CD14-positive monocyte (primary cell): ENCODE measurements around the gene ARL16. TPM values are rescaled to one million over a fixed set of nuclear protein-coding genes. Genes with fewer than 3 reads are reported as not detected.

ENCODE experiments used
- DNase-seq, 3 donors: peaks; one replicate each; pipeline ENCODE4 v3.0.0-alpha.2; 2011 to 2022
- H2AFZ ChIP-seq: 2 replicates; pipeline ENCODE4 v1.6.0; 2012; ENCODE audit warnings: mild to moderate bottlenecking, low read depth, low read length, inconsistent platforms; ENCODE audit not compliant: insufficient read depth, poor library complexity, severe bottlenecking
- H3K27ac ChIP-seq, 2 donors: 1 replicate in 1 of 2; 2 replicates in 1 of 2; pipeline ENCODE4 v1.5.1; 2012 to 2013; ENCODE audit warnings: low read length in 2 of 2, control low read depth in 1 of 2, inconsistent platforms in 1 of 2, low read depth in 1 of 2, mild to moderate bottlenecking in 1 of 2
- H3K27me3 ChIP-seq, 2 donors: one replicate each; pipeline versions ENCODE4 v1.6.0 to v1.6.1; 2011 to 2013; ENCODE audit warnings: low read length in 2 of 2; ENCODE audit not compliant: control insufficient read depth in 2 of 2, insufficient read depth in 2 of 2
- H3K36me3 ChIP-seq, 2 donors: replicated peaks in 1 of 2; 1 replicate in 1 of 2; 2 replicates in 1 of 2; pipeline versions ENCODE4 v1.5.1 to v1.6.1; 2012 to 2013; ENCODE audit warnings: low read length in 2 of 2, control low read depth in 1 of 2, inconsistent platforms in 1 of 2, mild to moderate bottlenecking in 1 of 2; ENCODE audit not compliant: insufficient read depth in 2 of 2, control insufficient read depth in 1 of 2
- H3K4me1 ChIP-seq, 2 donors: 1 replicate in 1 of 2; 2 replicates in 1 of 2; pipeline versions ENCODE4 v1.5.1 to v1.6.1; 2012 to 2013; ENCODE audit warnings: low read length in 2 of 2, control low read depth in 1 of 2, inconsistent platforms in 1 of 2, mild to moderate bottlenecking in 1 of 2, moderate library complexity in 1 of 2; ENCODE audit not compliant: insufficient read depth in 2 of 2, control insufficient read depth in 1 of 2
- H3K4me2 ChIP-seq: replicated peaks from 2 replicates; pipeline ENCODE3; 2012; ENCODE audit warnings: low read length, moderate library complexity, mild to moderate bottlenecking; ENCODE audit not compliant: poor library complexity, severe bottlenecking; ENCODE audit errors: extremely low read depth
- H3K4me3 ChIP-seq, 3 experiments: fragments of 200-600 bp in 1 of 3; sonication (generic) in 1 of 3; replicated peaks in 1 of 3; 1 replicate in 2 of 3; 2 replicates in 1 of 3; pipeline ENCODE4 v1.5.1; 2011 to 2013; ENCODE audit warnings: low read length in 3 of 3, mild to moderate bottlenecking in 3 of 3, control low read depth in 2 of 3, low read depth in 2 of 3, inconsistent platforms in 1 of 3, moderate library complexity in 1 of 3
- H3K79me2 ChIP-seq: 2 replicates; pipeline ENCODE4 v1.6.0; 2012; ENCODE audit warnings: mild to moderate bottlenecking, control low read depth, inconsistent platforms, low read length, moderate library complexity; ENCODE audit not compliant: insufficient read depth
- H3K9ac ChIP-seq: 2 replicates; pipeline ENCODE4 v1.6.0; 2017; ENCODE audit warnings: low read length, mild to moderate bottlenecking; ENCODE audit not compliant: insufficient read depth, poor library complexity, severe bottlenecking
- H3K9me3 ChIP-seq, 2 donors: replicated peaks in 1 of 2; 1 replicate in 1 of 2; 2 replicates in 1 of 2; pipeline versions ENCODE4 v1.5.1 to v1.6.1; 2012 to 2013; ENCODE audit warnings: low read length in 2 of 2, control low read depth in 1 of 2; ENCODE audit not compliant: control insufficient read depth in 1 of 2, insufficient read depth in 1 of 2
- H4K20me1 ChIP-seq: 2 replicates; pipeline ENCODE4 v1.6.0; 2012; ENCODE audit warnings: mild to moderate bottlenecking, low read length, control low read depth, moderate library complexity; ENCODE audit not compliant: insufficient read depth
- H3K27ac Mint-ChIP-seq, 7 donors: one replicate each; pipeline ENCODE4 v1.8.0; 2020; ENCODE audit warnings: mild to moderate bottlenecking in 7 of 7, mixed read lengths in 7 of 7, moderate library complexity in 6 of 7, inconsistent platforms in 2 of 7
- H3K27me3 Mint-ChIP-seq, 3 donors: one replicate each; pipeline ENCODE4 v1.8.0; 2021 to 2022; ENCODE audit warnings: low read depth in 3 of 3, mild to moderate bottlenecking in 3 of 3, mixed read lengths in 3 of 3, moderate library complexity in 3 of 3, inconsistent platforms in 1 of 3
- H3K36me3 Mint-ChIP-seq, 2 donors: one replicate each; pipeline ENCODE4 v1.8.0; 2020; ENCODE audit warnings: mixed read lengths in 2 of 2, inconsistent platforms in 1 of 2, mild to moderate bottlenecking in 1 of 2
- H3K4me1 Mint-ChIP-seq: one replicate; pipeline ENCODE4 v1.8.0; 2020; ENCODE audit warnings: mild to moderate bottlenecking, mixed read lengths
- H3K4me3 Mint-ChIP-seq, 2 donors: one replicate each; pipeline ENCODE4 v1.8.0; 2020; ENCODE audit warnings: mild to moderate bottlenecking in 2 of 2, mixed read lengths in 2 of 2, moderate library complexity in 1 of 2
- H3K9me3 Mint-ChIP-seq, 7 donors: one replicate each; pipeline ENCODE4 v1.8.0; 2020 to 2022; ENCODE audit warnings: mixed read lengths in 7 of 7, mild to moderate bottlenecking in 6 of 7, moderate library complexity in 6 of 7, inconsistent platforms in 2 of 7
- WGBS: methylation state at CpG from one replicate; pipeline ENCODE4 v1.1.5; 2013; ENCODE audit warnings: missing lambda C conversion rate; ENCODE audit not compliant: insufficient coverage; 5-methylcytosine and 5-hydroxymethylcytosine counted together
- intact Hi-C, 2 donors: fragments of 100-400 bp; cut with micrococcal nuclease; formaldehyde crosslinking; loops; one replicate each; pipeline versions ENCODE4 v1.15.0 to v1.15.1; 2023
- polyA plus RNA-seq, 3 donors: library from polyadenylated mRNA; depleted of rRNA in 1 of 3; unstranded in 2 of 3; stranded (reverse) in 1 of 3; fragments of 300-500 nt in 2 of 3; fragments of >200 nt in 1 of 3; fragmentation: Illumina TruSeq in 2 of 3; gene quantifications; 1 replicate in 2 of 3; 2 replicates in 1 of 3; pipeline ENCODE4 v1.2.3, GENCODE V29; 2012 to 2021
- TF ChIP-seq, protein P1 (sequence below): fragments of 200-600 bp; IDR thresholded peaks from one replicate; pipeline ENCODE4 v1.8.0; 2022; ENCODE audit warnings: antibody characterized with exemption, mild to moderate bottlenecking

The ARL16 gene
- polyA plus RNA-seq, 3 donors, result 17.6 to 43.0 (median 28.7) TPM

DNA sequence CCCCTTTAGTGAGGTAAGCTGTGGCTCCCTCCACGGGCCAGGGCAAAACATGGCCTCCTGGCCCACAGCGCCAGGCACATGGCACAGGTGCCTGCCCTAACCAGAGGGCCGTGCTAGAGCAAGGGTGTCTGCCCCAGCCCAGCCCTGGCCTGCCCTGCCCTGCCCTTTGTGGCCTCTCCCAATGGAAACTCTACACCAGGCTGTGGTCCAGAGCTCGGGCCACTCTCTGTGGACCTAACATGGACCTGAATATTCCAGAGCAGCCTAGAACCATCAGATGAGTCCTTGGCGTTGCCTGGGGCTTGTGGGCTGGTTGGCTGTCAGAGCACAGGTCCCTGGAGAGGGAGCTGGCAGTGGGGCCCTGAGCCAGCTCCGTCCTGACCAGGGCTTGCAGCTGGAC, 11.6 kb upstream of the ARL16 start:
- no peak overlapping the region for H3K4me3 ChIP-seq
- H2AFZ ChIP-seq, result no peak overlapping the region
- H3K36me3 ChIP-seq, result peaks cover 87 to 98% of the 10 kb centered on the region in 2 donors
- no peak overlapping the region for H3K4me3 Mint-ChIP-seq
- H3K27me3 Mint-ChIP-seq, result peaks cover 0 to 1% (median 0%) of the 10 kb centered on the region in 3 donors
- H3K27ac Mint-ChIP-seq, result peak overlapping the region in 1 of 7 donors; percentile 36
- H3K4me1 ChIP-seq, result no peaks in the 10 kb centered on the region
- TF ChIP-seq, protein P1, sequence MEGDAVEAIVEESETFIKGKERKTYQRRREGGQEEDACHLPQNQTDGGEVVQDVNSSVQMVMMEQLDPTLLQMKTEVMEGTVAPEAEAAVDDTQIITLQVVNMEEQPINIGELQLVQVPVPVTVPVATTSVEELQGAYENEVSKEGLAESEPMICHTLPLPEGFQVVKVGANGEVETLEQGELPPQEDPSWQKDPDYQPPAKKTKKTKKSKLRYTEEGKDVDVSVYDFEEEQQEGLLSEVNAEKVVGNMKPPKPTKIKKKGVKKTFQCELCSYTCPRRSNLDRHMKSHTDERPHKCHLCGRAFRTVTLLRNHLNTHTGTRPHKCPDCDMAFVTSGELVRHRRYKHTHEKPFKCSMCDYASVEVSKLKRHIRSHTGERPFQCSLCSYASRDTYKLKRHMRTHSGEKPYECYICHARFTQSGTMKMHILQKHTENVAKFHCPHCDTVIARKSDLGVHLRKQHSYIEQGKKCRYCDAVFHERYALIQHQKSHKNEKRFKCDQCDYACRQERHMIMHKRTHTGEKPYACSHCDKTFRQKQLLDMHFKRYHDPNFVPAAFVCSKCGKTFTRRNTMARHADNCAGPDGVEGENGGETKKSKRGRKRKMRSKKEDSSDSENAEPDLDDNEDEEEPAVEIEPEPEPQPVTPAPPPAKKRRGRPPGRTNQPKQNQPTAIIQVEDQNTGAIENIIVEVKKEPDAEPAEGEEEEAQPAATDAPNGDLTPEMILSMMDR, result no peak
- 96% methylated on average over 3 of the region's 6 CpGs for WGBS
- no peak overlapping the region for H3K27ac ChIP-seq
- H3K9me3 Mint-ChIP-seq, result peaks cover 0 to 2% (median 0%) of the 10 kb centered on the region in 7 donors
- H3K4me2 ChIP-seq, result no peak overlapping the region
- no peaks in the 10 kb centered on the region for H3K9me3 ChIP-seq
- no peak for DNase-seq
- H3K9ac ChIP-seq, result no peak overlapping the region
- intact Hi-C loops, result no loop called here
- peaks cover 38% of the 10 kb centered on the region for H3K79me2 ChIP-seq
- H3K4me1 Mint-ChIP-seq, result no peaks in the 10 kb centered on the region
- H3K36me3 Mint-ChIP-seq, result peaks cover 62 to 99% of the 10 kb centered on the region in 2 donors
- H4K20me1 ChIP-seq, result peaks cover 93% of the 10 kb centered on the region
- H3K27me3 ChIP-seq, result no peaks in the 10 kb centered on the region

DNA sequence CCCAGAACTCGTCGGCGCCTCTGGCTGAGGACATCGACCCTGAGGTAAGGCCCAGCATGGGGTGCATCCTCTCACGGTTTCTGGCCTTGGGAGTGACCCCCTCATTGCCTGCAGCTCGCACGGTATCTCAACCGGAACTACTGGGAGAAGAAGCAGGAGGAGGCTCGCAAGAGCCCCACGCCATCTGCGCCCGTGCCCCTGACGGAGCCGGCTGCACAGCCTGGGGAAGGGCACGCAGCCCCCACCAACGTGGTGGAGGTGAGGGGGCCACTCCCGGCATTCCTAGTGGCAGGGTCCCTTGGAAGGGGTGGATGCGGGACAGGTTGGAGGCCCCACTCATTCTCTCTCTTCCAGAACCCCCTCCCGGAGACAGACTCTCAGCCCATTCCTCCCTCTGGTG, 11.2 kb upstream of the ARL16 start:
- Histone ChIP-seq H3K9me3 (no peaks in the 10 kb centered on the region), H2AFZ (no peak overlapping the region), H3K27me3 (no peaks in the 10 kb centered on the region), H3K79me2 (peaks cover 40% of the 10 kb centered on the region), H3K4me3 (no peak overlapping the region), H3K4me1 (no peaks in the 10 kb centered on the region), H3K9ac (no peak overlapping the region), H4K20me1 (peaks cover 96% of the 10 kb centered on the region), H3K4me2 (no peak overlapping the region), H3K27ac (no peak overlapping the region), H3K36me3 (peaks cover 91 to 100% of the 10 kb centered on the region in 2 donors)
- H3K4me3 Mint-ChIP-seq, result no peak overlapping the region
- no peak overlapping the region for H3K27ac Mint-ChIP-seq
- TF ChIP-seq, protein P1, result no peak
- peaks cover 0 to 2% (median 0%) of the 10 kb centered on the region in 7 donors for H3K9me3 Mint-ChIP-seq
- no peaks in the 10 kb centered on the region for H3K4me1 Mint-ChIP-seq
- intact Hi-C loops, result no loop called here
- peaks cover 0 to 1% (median 0%) of the 10 kb centered on the region in 3 donors for H3K27me3 Mint-ChIP-seq
- peaks cover 65 to 99% of the 10 kb centered on the region in 2 donors for H3K36me3 Mint-ChIP-seq
- DNase-seq, result no peak
- WGBS, result 99% methylated on average over 13 of the region's 19 CpGs
